ENCODE data around the gene WDR1.

Gene WDR1

DNA sequence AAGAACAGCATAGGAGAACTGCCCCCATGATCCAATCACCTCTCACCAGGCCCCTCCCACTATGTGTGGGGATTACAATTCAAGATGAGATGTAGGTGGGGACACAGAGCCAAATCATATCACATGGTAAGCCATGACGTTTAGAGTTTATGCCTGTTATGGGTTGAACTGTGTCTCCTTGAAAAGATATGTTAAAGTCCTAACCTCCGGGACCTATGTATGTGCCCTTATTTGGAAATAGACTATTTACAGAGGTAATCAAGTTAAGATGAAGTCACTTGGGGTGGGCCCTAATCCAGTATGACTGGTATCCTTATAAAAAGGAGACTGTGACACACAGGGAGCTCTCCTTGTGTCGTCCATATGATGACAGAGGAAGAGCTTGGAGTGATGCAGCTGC lies 70.1 kb downstream of the WDR1 start:
- peaks cover 5% of the 10 kb centered on the region for H3K36me3 ChIP-seq (replicated peaks; ENCODE audit: low read depth, low read length)
- no peaks in the 10 kb centered on the region; the same call in 1 of the 2 replicates for H3K9me3 ChIP-seq (ENCODE audit: insufficient read depth, low read length)
- TF ChIP-seq EZH2phosphoT487 (IDR thresholded peaks at IDR 0.05; ENCODE audit: low read depth), result no peak
- TF ChIP-seq, protein P1, sequence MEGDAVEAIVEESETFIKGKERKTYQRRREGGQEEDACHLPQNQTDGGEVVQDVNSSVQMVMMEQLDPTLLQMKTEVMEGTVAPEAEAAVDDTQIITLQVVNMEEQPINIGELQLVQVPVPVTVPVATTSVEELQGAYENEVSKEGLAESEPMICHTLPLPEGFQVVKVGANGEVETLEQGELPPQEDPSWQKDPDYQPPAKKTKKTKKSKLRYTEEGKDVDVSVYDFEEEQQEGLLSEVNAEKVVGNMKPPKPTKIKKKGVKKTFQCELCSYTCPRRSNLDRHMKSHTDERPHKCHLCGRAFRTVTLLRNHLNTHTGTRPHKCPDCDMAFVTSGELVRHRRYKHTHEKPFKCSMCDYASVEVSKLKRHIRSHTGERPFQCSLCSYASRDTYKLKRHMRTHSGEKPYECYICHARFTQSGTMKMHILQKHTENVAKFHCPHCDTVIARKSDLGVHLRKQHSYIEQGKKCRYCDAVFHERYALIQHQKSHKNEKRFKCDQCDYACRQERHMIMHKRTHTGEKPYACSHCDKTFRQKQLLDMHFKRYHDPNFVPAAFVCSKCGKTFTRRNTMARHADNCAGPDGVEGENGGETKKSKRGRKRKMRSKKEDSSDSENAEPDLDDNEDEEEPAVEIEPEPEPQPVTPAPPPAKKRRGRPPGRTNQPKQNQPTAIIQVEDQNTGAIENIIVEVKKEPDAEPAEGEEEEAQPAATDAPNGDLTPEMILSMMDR (IDR thresholded peaks at IDR 0.05; ENCODE audit: low read depth, low read length), result no peak
- no peak overlapping the region for H3K4me3 ChIP-seq (ENCODE audit: low read length)
- H3K4me1 ChIP-seq (ENCODE audit: low read length), result peaks cover 22% of the 10 kb centered on the region
- no peak overlapping the region for H3K9ac ChIP-seq (ENCODE audit: low read length)
- no peaks in the 10 kb centered on the region for H3K79me2 ChIP-seq (ENCODE audit: low read length)
- H2AFZ ChIP-seq (ENCODE audit: low read depth, low read length), result no peak overlapping the region
- no peak overlapping the region for H3K27ac ChIP-seq (ENCODE audit: low read length)
- no peaks in the 10 kb centered on the region for H3K27me3 ChIP-seq (ENCODE audit: low read depth, low read length)
- no peaks in the 10 kb centered on the region for H4K20me1 ChIP-seq (ENCODE audit: insufficient read depth, low read length)
- H3K4me2 ChIP-seq (ENCODE audit: low read length), result no peak overlapping the region

DNA sequence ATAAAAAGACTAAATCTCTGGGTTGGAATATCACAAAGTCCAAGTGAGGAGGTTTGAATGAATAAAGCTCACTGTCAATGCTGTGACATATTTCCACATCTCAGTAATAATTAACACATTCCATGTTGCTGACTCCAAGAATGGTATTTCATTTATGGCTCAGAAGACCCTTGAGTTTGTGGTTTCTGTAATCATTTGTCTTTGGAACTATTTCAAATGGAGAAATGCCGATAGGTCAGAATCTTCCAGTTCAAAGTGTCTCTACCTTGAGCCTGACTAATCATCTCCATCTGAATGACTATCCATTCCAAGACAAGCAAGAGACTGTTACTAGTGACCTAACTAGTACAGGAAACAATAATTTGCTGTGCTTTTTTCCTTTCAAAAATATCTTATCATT lies 71.1 kb downstream of the WDR1 start:
- Histone ChIP-seq H2AFZ (ENCODE audit: low read depth, low read length) (no peak overlapping the region), H3K4me1 (ENCODE audit: low read length) (peaks cover 22% of the 10 kb centered on the region), H4K20me1 (ENCODE audit: insufficient read depth, low read length) (no peaks in the 10 kb centered on the region), H3K4me3 (ENCODE audit: low read length) (no peak overlapping the region), H3K27ac (ENCODE audit: low read length) (no peak overlapping the region), H3K36me3 (replicated peaks; ENCODE audit: low read depth, low read length) (peaks cover 5% of the 10 kb centered on the region), H3K9ac (ENCODE audit: low read length) (no peak overlapping the region), H3K9me3 (ENCODE audit: insufficient read depth, low read length) (no peaks in the 10 kb centered on the region; the same call in 1 of the 2 replicates), H3K79me2 (ENCODE audit: low read length) (no peaks in the 10 kb centered on the region), H3K4me2 (ENCODE audit: low read length) (no peak overlapping the region), H3K27me3 (ENCODE audit: low read depth, low read length) (no peaks in the 10 kb centered on the region)
- TF ChIP-seq EZH2phosphoT487 (IDR thresholded peaks at IDR 0.05; ENCODE audit: low read depth), result no peak
- TF ChIP-seq, protein P1 (IDR thresholded peaks at IDR 0.05; ENCODE audit: low read depth, low read length), result no peak

DNA sequence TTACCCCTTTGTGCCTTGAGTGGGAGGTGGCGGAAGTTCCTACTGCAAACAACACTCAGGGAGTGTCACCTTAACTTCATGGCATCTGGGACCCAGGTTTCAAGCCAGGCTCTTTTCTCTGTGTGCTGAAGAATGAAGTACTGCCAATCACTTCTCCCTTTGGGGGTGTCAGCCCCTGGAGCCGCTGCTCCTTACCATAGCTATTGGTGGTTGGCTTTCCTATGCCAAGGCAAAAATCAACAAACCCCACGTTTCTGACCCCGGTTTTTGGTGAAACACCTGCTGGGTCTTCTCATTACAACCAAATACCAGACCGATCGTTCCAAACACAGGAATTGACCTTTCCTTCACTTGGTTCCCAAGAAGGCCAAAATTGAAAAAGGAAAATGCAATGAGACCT lies 75.6 kb downstream of the WDR1 start:
- H3K27me3 ChIP-seq (ENCODE audit: low read depth, low read length), result no peaks in the 10 kb centered on the region
- H3K9ac ChIP-seq (ENCODE audit: low read length), result no peak overlapping the region
- H3K4me2 ChIP-seq (ENCODE audit: low read length), result no peak overlapping the region
- TF ChIP-seq EZH2phosphoT487 (IDR thresholded peaks at IDR 0.05; ENCODE audit: low read depth), result no peak
- TF ChIP-seq, protein P1 (IDR thresholded peaks at IDR 0.05; ENCODE audit: low read depth, low read length), result no peak
- H3K4me1 ChIP-seq (ENCODE audit: low read length), result peaks cover 18% of the 10 kb centered on the region
- H3K36me3 ChIP-seq (replicated peaks; ENCODE audit: low read depth, low read length), result peaks cover 5% of the 10 kb centered on the region
- H4K20me1 ChIP-seq (ENCODE audit: insufficient read depth, low read length), result no peaks in the 10 kb centered on the region
- no peak overlapping the region for H2AFZ ChIP-seq (ENCODE audit: low read depth, low read length)
- H3K4me3 ChIP-seq (ENCODE audit: low read length), result no peak overlapping the region
- H3K79me2 ChIP-seq (ENCODE audit: low read length), result no peaks in the 10 kb centered on the region
- H3K9me3 ChIP-seq (ENCODE audit: insufficient read depth, low read length), result no peaks in the 10 kb centered on the region; the same call in 1 of the 2 replicates
- no peak overlapping the region for H3K27ac ChIP-seq (ENCODE audit: low read length)

DNA sequence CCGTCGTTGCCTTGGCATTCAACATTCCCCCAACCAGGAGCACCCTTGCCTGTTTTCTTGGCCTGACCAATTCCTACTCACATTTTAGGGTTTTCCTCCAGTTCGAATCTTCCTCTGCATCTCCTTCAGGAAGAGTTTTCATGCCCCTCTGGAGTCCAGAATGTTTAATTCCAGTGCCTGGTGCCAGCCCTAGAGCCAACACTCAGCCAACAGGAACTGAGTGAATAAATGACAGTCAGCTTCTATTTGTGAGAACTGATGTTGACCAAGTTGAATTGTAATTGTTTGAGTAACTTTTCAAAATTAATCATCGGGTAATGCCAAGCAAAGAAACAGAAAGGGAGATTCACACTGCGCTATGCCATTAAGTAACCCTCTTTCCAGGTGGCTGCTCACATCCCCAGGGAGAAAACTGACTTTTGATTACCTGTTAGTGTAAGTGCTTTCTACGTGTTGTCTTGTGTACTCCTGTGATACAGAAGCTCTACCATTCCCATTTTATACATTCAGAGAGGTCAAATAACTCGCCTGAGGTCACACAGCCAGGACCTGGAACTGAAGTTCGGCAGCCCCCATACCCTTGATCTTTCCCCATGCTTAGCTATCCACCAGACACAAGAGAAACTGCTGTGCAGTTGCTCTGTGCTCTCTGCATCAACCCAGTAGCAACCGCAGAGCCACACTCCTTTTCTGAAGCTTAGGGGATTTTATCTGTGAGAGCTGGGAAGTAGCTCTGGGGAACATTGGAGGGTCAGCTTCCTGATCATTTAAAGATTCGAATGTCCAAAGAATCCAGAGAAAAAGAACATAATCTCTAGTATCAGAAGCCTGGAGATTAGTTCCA lies 76.3 kb downstream of the WDR1 start:
- Histone ChIP-seq H3K4me1 (ENCODE audit: low read length) (peaks cover 13% of the 10 kb centered on the region), H3K36me3 (replicated peaks; ENCODE audit: low read depth, low read length) (peaks cover 5% of the 10 kb centered on the region), H3K9ac (ENCODE audit: low read length) (no peak overlapping the region), H3K27me3 (ENCODE audit: low read depth, low read length) (no peaks in the 10 kb centered on the region), H3K79me2 (ENCODE audit: low read length) (no peaks in the 10 kb centered on the region), H3K4me2 (ENCODE audit: low read length) (no peak overlapping the region), H3K4me3 (ENCODE audit: low read length) (no peak overlapping the region), H4K20me1 (ENCODE audit: insufficient read depth, low read length) (no peaks in the 10 kb centered on the region), H3K9me3 (ENCODE audit: insufficient read depth, low read length) (no peaks in the 10 kb centered on the region; the same call in 1 of the 2 replicates), H2AFZ (ENCODE audit: low read depth, low read length) (no peak overlapping the region), H3K27ac (ENCODE audit: low read length) (no peak overlapping the region)
- TF ChIP-seq EZH2phosphoT487 (IDR thresholded peaks at IDR 0.05; ENCODE audit: low read depth), result no peak
- TF ChIP-seq, protein P1 (IDR thresholded peaks at IDR 0.05; ENCODE audit: low read depth, low read length), result no peak
